Limb (tissue), 2 donors: Measurements from ENCODE around the gene RNF224.
"Not testable (repeated sequence)": the region's sequence is repeated elsewhere in the genome, so short reads cannot be mapped to it uniquely, and the experiment has no call there.

ENCODE experiments used
- DNase-seq, 2 donors: peaks; one replicate each; pipeline ENCODE4 v3.0.0-alpha.2; 2016; ENCODE audit errors: extremely low spot score in 2 of 2

Gene RNF224

GRCh38 chr9:137239541-137240200, 12.4 kb downstream of the RNF224 start:
- not testable (repeated sequence) for DNase-seq

GRCh38 chr9:137240318-137240840, 13.1 kb downstream of the RNF224 start:
- peak; percentile 56 to 85 for DNase-seq

- DNase-seq: peak; percentile 99 to 100
These were observed 13.7 kb downstream of the RNF224 start, which contains the start of gene TUBB4B for GRCh38 chr9:137240841-137241489. TUBB4B (plus strand) TSS chr9:137241287; CDS start chr9:137241361, 74 bp downstream.

GRCh38 chr9:137241490-137242268, 14.4 kb downstream of the RNF224 start:
- DNase-seq: no peak

- DNase-seq: no peak
These were observed 15.2 kb downstream of the RNF224 start for GRCh38 chr9:137242269-137243203.

GRCh38 chr9:137243266-137243625, 15.9 kb downstream of the RNF224 start:
- not testable (repeated sequence) for DNase-seq

GRCh38 chr9:137243626-137244485, 16.6 kb downstream of the RNF224 start:
- no peak for DNase-seq

- DNase-seq: no peak
These were observed 17.5 kb downstream of the RNF224 start for GRCh38 chr9:137244486-137245449.

- DNase-seq: no peak
These were observed 18.4 kb downstream of the RNF224 start for GRCh38 chr9:137245450-137246421.

GRCh38 chr9:137247135-137247915, 20.0 kb downstream of the RNF224 start:
- no peak for DNase-seq

- no peak for DNase-seq
These were observed 20.5 kb downstream of the RNF224 start for GRCh38 chr9:137247916-137248175.

- DNase-seq: no peak
These were observed 23.3 kb downstream of the RNF224 start for GRCh38 chr9:137250329-137251193.

GRCh38 chr9:137251194-137251461, 23.8 kb downstream of the RNF224 start, which contains the start of gene STPG3:
STPG3 (plus strand) TSS chr9:137251286; CDS start chr9:137251287, 1 bp downstream.
- DNase-seq: no peak

- no peak for DNase-seq
These were observed 24.4 kb downstream of the RNF224 start for GRCh38 chr9:137251490-137252268.
